SW 1271 (cell line): ENCODE measurements around the gene RPS6KA4.
"Not testable (repeated sequence)": the region's sequence is repeated elsewhere in the genome, so short reads cannot be mapped to it uniquely, and the experiment has no call there.

Experiments
- DNase-seq, 2 experiments: peaks; one replicate each; lab custom pipeline; 2025; lab: John Stamatoyannopoulos, UW

RPS6KA4 gene

DNA sequence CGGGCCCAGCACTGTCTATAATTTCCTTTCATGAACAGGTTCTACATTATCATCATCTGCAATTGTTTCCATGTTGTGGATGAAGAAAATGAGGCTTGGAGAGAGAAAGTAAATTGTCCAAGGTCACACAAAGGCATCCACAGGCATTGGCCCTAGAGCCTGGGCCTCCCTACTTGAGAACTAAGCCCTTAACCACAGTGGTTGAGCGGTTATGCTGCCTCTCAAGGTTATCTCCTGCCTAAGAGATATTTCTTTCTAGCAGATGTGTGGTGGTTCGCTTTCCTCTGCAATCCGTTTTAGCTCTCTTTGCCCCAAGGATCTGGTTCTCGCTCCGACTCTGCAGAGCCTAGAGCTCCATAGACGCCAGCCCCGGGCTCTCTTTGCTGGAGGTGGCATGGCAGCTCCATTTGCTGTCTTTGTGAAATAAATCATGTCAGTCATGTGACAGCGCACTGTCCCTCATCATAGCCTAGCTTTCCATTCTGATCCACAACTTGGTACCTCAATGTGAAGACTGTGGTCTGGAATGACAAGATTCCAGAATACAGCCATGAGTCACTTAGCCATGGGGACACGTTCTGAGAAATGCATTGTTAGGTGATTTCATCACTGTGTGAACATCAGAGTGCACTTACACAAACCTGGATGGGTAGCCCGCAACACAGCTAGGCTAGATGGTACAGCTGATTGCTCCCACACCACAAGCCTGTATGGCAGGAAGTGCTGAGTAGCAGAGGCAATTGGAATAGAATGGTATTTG lies 27.2 kb downstream of the RPS6KA4 start:
- no peak for DNase-seq

DNA sequence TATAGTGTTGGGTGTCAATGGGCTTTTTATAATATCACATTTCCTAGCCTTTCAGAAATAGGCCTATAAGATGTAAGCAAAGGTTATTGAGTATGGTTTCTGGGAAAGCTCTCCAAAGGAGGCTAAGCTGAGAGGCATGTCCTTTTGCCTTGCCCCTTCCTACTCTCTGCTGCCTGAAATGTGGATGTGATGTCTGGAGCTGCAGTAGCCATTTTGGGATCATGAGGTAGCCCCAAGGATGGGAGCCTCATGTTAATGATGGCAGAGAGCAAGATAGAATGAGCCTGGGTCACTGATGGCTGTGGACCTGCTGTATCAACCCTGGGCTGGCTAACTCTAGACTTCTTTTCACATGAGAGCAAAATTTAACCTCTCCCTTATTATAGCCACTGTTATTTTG lies 29.0 kb downstream of the RPS6KA4 start:
- DNase-seq, result no peak

DNA sequence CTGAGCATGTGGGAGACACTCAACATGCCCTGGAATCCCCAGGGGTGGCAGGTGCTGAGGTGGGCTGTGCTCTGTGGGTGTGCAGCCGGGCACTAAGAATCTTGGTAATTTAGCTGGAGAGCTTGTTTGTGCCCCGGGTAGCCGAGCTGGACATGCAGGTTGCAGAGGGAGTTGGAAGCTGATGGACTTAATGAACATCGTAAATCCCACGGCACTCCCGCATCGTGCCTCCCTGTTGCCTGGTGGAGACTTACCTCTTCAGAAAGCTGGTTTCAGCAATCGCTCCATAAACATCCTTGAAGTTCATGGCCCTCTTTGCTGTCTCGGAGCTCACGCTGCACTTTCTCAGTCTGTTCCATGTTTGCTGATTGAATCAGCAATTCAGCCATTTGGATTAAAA lies 29.9 kb downstream of the RPS6KA4 start:
- no peak for DNase-seq

- no peak for DNase-seq
Measured at GRCh38 chr11:64389851-64390250, 30.9 kb downstream of the RPS6KA4 start.

DNA sequence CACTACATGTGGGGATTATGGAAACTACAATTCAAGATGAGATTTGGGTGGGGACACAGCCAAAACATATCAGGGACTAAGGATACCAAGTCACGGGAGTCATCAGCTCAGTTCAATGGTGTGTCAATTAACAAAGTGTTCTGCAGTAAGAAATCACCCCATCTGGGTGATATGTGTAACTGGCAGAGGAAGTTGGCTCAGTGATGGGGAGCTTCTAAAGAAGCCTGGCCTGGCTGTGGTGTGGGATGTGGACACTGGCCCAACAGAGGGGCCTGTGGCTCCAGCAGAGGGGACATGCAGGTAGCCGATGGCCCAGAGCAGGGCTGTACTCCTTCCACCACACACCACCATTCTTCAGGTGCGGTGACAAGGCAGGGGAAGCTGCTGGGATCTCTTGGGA lies 31.6 kb downstream of the RPS6KA4 start:
- DNase-seq, result no peak

DNA sequence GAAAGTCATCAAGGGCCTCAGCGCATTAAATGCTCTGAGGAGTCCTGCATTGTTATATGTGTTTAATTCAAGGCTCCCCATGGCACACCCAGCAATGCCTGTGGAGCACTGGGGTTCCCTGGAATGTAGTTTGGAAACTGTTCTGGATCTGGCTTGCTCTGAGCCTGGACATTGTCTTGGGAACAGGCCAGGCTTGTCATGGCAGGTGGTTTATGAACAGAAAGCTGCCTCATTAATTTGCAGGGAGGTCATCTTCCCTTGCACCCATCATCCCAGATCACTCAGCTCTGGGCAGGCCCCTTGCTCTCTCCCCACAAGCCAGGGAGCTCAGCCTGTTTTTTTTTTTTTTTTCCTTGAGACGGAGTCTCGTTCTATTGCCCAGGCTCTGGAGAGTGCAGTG lies 32.9 kb downstream of the RPS6KA4 start:
- no peak for DNase-seq

DNA sequence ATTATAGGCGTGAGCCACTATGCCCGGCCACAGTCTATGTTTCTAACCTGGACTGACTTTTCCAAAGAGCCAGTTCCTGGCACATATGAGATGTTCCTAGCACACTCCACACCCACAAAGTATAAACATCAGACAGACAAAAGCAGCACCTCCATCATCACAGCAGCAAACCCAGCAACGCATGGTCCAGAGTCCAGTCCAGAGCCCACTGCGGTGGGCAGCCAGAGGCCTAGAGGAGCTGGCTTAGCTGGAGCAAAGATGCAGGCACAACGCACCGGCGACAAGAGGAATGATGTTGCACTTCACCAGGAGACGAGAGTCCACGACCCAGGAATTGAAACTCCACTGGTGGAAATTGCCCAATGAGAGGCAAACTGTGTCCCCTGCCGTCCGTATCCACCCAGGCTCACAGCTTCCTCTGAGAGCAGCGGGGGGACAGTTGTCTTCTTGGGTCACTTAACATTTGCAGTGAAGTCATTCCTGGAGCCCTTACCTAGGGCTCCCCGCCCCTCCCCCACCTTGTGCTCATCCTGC lies 36.6 kb downstream of the RPS6KA4 start:
- no peak for DNase-seq

- DNase-seq, result no peak
Measured at GRCh38 chr11:64396079-64396591, 37.2 kb downstream of the RPS6KA4 start.

GRCh38 chr11:64400102-64400501 lies 41.1 kb downstream of the RPS6KA4 start:
- no peak for DNase-seq

GRCh38 chr11:64400667-64401066 lies 41.7 kb downstream of the RPS6KA4 start:
- no peak for DNase-seq

DNA sequence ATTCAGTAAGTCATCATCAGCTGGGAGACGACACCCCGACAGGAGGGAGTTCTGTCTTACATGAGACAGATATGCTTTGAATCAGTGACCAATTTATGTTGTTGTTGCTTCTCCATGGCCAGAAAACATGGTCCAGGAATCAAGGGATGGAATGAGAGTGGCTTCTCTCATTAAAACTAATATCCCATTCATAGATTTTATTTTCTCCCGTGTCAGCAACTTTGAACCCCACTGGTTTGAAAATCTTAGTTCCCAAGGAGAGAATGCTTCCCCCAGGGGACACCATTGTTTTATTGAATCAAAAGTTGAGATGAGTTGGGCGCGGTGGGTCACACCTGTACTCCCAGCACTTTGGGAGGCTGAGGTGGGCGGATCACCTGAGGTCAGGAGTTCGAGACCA lies 42.8 kb downstream of the RPS6KA4 start:
- DNase-seq, result no peak

DNA sequence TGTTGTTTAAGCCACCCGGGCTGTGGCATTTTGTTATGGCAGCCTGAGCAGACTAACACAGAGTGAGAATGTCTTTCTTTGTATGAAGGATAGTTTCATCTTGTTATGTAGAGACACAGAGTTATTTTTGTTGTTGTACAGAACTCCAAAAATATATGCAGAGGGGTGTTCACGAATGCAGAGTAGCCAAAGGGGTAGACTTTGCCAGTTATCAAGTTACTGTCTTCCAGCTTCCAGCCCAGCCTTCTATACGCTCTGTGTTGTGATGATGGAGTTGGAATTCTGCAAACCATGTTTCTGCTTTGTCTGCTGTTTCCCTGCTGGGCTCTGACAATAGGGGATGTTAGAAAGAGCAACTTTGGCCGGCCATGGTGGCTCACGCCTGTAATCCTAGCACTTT lies 44.1 kb downstream of the RPS6KA4 start:
- no peak for DNase-seq

DNA sequence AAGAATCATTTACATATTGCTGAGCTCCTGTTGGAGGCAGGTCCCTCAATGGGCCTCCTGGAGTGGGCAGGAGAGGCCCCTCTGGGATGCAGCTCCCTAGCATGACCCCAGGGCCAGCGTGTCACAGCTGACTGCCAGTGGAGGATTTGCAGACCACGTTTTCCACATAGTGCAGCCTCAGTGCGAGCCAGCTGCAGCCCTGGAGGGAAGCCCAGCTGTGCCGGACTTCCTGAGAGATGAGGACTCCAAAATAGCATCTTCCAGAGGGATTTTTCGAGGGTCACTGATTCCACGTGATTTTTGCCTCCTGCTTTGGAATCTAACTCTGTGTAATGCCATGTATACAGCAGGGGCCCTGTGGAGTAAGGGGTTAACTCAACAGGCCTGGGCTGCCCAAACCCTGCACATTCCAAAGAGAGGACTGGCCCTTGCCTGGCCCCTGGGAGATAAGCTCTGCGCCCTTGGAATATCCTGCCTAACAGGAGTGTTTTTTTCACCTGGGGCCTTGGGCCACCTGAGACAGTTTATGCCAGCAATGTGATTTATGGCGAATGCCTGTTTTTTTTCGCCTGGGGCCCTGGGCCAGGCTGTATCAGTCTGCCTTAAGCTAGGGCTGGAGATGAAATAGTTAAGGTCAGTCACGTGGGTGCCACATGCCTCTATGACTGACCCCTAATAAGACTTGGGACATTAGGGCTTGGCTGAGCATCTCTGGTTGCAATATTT lies 47.4 kb downstream of the RPS6KA4 start:
- no peak for DNase-seq

- DNase-seq, result no peak
Measured at GRCh38 chr11:64407221-64407620, 48.3 kb downstream of the RPS6KA4 start.

GRCh38 chr11:64407630-64408029 lies 48.7 kb downstream of the RPS6KA4 start:
- DNase-seq, result no peak

DNA sequence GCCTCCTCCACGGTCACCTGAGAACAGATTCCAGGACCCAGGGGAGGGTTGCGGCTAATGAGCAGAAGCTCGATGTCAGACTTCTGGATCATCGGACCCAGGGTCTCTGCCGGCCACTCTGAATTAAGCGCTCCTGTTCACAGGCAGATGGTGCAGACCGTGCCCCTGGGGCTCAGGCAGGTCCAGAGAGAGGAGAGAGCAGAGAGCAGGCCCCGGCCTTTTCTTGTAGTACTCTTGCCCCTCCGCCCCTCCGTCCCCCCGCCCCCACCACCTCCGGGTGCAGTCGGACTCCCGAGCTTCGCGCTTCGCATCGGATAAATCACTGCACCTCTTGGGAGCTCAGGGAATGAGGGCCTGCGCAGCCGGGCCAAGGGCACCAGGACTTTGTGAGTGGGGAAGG lies 50.3 kb downstream of the RPS6KA4 start:
- DNase-seq, result no peak

DNA sequence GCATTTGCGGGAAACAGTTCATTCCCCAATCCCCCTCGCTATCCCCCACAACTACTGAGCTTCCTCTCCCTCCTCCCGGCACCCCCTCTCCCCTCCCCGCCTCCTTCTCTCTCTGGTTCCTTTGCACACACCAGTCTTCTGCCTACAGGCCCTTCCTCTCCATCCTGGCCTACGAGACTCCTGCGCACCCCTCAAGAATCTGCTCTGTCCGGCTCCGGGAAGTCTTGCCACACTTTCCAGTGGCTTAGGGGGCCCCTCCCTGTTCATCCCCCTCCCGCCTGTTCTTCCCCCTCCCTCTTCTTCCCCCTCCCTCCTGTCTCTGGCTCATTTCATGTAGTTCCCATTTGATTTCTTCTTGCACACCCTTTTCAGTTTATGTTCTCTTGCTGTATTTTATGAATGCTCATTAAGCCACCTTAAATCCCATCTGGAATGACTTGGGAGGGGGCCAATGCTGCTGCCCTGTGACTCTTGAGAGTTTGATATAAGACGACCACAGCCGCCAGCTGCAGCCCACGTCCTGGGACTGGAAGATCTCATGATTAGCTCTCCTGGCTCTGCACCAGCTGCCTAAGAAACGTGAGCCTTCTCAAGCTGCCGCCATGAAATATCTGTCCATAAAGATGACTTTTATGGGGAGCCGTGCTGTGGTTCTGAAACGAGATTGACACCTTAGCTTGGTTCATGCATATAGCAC lies 50.9 kb downstream of the RPS6KA4 start:
- DNase-seq, result no peak

- no peak for DNase-seq
Measured at GRCh38 chr11:64410404-64410734, 51.4 kb downstream of the RPS6KA4 start.

DNA sequence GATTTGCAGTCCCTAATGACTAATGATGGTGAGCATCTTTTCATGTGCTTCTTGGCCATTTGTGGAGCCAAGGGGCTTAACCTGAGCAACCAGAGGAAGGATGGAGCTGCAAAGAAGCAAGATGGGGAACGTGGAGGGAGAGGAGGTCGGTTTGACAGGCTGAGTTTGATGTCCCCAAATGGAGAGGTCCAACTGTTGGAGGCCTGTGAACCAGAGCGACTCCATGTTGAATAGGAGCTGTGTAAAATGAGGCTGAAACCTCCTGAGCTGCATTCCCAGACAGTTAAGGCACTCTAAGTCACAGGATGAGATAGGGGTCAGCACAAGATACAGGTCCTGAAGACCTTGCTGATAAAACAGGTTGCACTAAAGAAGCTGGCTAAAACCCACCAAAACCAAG lies 54.5 kb downstream of the RPS6KA4 start:
- no peak for DNase-seq

DNA sequence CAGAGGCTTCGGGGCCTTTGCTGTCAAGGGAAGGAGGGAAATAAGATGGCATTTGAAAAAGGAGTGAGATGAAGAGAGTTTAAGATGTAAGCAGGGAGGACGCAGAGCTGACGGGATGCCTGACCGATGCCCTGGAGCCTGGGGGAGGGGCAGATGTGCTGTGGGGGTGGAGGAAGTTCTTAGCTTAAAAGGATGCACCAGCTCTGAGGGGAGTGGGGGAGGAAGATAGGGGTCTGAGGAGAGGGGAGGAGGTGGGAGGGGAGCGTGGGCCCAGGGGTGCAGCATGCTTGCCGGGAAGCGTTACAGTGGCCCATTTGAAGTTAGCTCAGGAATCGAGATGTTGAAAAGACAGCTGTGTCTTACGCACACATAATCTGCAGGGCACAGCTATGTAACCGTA lies 56.3 kb downstream of the RPS6KA4 start:
- no peak for DNase-seq

GRCh38 chr11:64415996-64416728 lies 57.2 kb downstream of the RPS6KA4 start:
- DNase-seq, result no peak

- DNase-seq, result not testable (repeated sequence)
Measured at GRCh38 chr11:64418233-64418632, 59.3 kb downstream of the RPS6KA4 start.
